GM19035 (cell line): ENCODE results near the gene GTPBP4.

Experiments
- ATAC-seq: cut with Tn5 transposase; IDR thresholded peaks from one replicate; pipeline ENCODE4 v1.9.1; 2021; ENCODE audit not compliant: unreplicated experiment

GTPBP4 gene

DNA sequence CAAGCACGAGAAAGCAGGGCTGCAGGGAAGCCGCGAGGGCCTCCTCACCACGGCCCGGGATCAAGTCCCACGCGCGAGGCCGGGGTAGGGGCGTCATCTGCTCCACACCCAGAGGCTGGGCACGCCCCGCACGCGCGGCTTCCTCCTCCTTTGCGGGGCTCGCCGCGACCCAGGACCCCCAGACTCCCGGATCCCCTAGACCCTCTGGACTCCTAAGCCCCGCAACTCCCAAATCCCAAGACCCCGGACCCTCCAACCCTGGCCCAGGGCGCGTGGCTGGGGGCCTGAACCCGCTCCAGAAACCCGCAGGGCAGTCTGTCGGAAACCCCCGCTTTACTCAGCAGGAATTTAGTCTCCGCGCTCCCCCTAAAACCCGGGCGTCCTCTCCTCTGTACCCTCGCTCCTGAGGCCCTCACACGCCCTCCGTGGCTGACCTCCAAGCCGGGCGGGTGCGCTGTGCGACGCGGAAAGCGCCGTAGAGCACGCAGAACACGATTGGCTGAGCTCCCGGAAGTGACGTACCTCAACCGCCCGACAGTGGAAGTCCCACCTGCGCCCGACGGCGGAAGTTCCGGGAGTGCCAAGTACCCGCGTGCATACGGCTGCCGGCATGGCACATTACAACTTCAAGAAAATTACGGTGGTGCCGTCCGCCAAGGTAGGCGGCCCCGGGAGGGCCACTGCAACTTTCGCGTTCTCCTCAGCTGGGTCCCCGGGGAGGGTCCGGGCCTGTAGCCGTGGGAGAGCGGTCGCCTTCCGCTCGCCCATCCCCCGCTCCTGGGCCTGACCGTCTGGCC lies at the start of gene GTPBP4:
GTPBP4 (plus strand) TSS at position 565 of the 797 bp plus-strand sequence; CDS start at position 611, 46 bp downstream.
- ATAC-seq = peak; percentile 96

- ATAC-seq = no peak
Measured at GRCh38 chr10:938941-939678, 49.1 kb upstream of the GTPBP4 start.

- no peak for ATAC-seq
Measured at GRCh38 chr10:943334-944033, 44.8 kb upstream of the GTPBP4 start.

- ATAC-seq = no peak
Measured at GRCh38 chr10:944034-944831, 44.0 kb upstream of the GTPBP4 start.

- no peak for ATAC-seq
Measured at GRCh38 chr10:945778-946177, 42.5 kb upstream of the GTPBP4 start.

DNA sequence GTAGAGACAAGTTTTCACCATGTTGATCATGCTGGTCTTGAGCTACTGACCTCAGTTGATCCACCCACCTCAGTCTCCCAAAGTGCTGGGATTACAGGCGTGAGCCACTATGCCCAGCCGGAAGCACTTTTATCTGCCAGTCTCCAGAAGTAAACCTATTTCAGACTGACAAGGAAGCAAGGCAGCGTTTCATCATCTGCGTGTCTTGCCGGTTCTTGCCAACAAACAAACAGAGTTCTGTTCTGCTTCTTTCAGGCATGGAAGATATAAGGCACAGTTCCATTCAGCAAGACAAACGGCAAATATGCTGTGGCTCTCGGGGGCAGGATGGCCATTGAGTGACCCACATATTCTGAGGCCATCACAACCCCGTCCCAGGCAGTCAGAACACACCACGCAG lies 41.2 kb upstream of the GTPBP4 start:
- no peak for ATAC-seq

DNA sequence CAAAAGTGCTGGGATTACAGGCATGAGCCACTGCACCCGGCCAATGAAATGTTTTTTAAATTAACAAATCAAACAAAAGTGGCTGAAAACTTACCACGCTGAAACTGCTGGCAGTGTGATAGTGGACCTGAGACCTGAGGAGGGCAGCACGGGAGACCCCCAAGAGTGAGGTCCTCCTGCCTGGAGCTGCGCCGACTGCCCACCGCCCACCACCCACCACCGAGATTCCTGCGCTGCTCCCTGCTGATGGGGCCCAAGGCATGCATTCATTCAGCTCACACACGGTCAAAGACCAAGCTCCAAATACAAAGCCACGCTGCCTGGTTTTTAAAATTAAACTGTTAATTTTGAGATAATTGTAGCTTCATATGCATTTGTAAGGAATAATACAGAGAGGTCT lies 40.4 kb upstream of the GTPBP4 start:
- ATAC-seq = no peak

DNA sequence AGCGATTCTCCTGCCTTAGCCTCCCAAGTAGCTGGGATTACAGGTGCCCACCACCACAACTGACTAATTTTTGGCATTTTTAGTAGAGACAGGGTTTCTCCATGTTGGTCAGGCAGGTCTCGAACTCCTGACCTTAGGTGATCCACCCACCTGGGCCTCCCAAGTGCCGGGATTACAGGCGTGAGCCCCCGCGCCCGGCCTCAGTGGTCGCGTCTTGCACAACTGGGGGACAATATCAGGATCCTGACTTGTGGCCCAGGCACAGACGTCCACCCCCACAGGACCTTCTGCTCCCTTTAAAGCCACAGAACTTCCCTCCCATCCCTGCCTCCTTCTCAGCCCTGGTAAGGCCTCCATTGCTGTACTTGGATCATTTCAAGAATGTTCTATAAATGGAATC lies 39.9 kb upstream of the GTPBP4 start:
- ATAC-seq = no peak

- ATAC-seq = no peak
Measured at GRCh38 chr10:949446-949845, 38.8 kb upstream of the GTPBP4 start.

GRCh38 chr10:953836-954235 lies 34.4 kb upstream of the GTPBP4 start:
- ATAC-seq = no peak

- ATAC-seq = no peak
Measured at GRCh38 chr10:954396-954795, 33.8 kb upstream of the GTPBP4 start.

GRCh38 chr10:955127-955819 lies 33.0 kb upstream of the GTPBP4 start:
- no peak for ATAC-seq

- no peak for ATAC-seq
Measured at GRCh38 chr10:955820-956217, 32.4 kb upstream of the GTPBP4 start.

GRCh38 chr10:958106-958505 lies 30.1 kb upstream of the GTPBP4 start:
- no peak for ATAC-seq

DNA sequence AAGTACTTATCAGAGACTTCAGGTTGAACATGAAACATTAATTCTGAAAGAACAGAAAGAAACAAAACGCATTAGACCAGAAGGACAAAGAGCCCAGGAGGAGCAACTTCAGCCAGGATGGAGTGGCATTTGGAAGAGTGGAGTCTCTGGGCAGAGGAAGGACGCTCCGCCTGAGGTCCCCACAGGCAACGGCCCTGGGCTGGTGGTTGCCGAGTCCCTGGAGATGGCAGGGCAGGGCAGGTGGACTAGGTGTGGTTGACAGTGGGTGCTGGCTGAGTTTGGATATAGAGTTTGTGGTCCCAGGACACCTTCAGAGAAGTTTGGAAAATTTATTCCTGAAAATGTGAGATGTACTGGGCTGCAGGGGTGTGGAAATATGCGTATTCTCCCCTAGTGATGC lies 29.4 kb upstream of the GTPBP4 start:
- ATAC-seq = no peak

- no peak for ATAC-seq
Measured at GRCh38 chr10:962342-962741, 25.9 kb upstream of the GTPBP4 start.

- ATAC-seq = no peak
Measured at GRCh38 chr10:963186-963585, 25.0 kb upstream of the GTPBP4 start.

DNA sequence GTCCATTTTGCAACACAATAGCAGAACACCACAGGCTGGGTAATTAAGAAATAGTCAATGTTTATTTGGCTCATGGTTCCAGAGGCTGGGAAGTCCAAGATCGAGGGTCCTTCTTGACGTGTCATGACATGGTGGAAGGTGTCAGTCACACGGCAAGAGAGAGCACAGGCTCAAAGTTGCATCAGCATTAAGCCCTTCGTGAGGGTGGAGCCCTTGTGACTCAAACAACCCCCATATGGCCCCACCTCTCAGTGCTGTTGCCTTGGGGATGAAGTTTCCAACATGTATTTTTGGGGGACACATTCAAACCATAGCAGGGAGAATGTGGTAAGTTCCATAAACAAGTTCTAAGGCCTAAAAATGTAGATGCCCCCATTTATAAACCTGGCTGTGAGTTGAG lies 24.6 kb upstream of the GTPBP4 start:
- no peak for ATAC-seq

DNA sequence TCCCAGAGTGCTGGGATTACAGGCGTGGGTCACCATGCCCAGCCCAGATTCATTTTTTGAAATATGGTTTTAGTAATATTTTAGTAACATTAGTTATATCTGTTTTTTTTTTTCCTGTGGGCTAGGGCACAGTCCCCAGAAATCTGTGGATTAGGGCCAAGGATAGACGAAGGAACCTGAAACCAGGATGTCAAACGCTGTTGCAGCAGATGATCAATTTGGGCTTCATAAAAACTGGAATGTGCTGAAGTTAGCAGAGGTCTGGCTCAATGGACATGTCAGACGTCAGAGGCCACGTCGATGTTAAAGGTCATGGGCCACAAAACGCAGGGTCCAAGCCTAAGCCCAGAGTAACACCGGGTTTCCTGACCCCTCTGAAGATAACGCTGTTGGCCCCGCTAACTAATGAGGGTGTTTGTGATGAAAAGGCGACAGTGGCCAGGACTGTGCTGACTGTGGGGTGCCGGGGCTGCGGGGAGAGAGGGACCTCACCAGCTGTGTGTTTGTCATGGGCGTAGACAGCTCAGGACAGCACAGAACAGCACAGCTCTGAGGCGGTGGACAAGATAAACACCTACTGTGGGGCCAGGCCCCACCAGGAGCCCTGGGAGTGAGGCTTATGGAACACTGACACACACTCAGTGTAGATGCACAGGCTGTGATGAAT lies 23.8 kb upstream of the GTPBP4 start:
- ATAC-seq = no peak

GRCh38 chr10:964988-965417 lies 23.2 kb upstream of the GTPBP4 start:
- no peak for ATAC-seq
